GM10847 (cell line): ENCODE results near the gene AMPD3.

Experiments
- POLR2A ChIP-seq: IDR thresholded peaks from 2 replicates; pipeline ENCODE4 v1.6.1; 2011; ENCODE audit not compliant: insufficient read length; ENCODE audit errors: extremely low read depth

The AMPD3 gene

GRCh38 chr11:10426475-10426874, 28.6 kb upstream of the AMPD3 start:
- TF ChIP-seq POLR2A, result no peak

DNA sequence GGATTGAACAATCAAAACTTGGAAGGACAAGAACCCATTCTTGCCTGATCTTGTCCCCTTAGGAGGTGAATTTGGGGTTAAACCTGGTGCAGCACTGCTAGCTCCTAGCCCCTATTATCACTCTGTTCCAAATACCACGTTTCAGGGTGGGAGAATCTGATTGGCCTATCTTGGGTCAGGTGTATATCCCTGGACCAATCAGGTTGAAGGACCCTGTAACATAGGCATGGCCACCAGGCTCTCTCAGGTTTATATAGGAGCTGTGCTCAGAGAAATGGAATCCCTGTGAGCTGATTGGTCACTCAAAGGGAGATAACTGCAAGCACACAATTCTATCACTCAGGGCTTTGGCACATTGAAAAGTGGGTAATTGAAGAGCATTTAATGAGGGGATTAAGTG, 26.6 kb upstream of the AMPD3 start:
- TF ChIP-seq POLR2A, result no peak

DNA sequence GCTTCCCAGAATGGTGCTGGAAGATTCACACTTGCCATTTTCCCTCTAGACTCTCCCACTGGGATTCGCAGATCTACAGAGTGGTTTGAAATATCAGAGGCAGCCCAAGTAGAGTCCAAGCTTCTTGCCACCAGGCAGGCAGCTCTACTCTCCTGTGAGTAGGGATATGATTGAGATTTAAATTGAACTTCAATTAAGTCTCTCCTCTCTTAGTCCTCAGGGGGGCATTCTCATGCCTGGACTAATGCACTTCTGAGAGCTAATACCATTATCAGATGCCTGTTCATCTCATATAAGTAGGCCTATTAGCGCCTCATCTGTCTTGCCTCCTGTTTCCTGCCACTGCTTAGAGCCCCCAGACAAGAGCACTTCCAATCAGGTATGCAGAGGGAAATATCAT, 25.5 kb upstream of the AMPD3 start:
- TF ChIP-seq POLR2A, result no peak

GRCh38 chr11:10432493-10432892, 22.6 kb upstream of the AMPD3 start:
- TF ChIP-seq POLR2A, result no peak

DNA sequence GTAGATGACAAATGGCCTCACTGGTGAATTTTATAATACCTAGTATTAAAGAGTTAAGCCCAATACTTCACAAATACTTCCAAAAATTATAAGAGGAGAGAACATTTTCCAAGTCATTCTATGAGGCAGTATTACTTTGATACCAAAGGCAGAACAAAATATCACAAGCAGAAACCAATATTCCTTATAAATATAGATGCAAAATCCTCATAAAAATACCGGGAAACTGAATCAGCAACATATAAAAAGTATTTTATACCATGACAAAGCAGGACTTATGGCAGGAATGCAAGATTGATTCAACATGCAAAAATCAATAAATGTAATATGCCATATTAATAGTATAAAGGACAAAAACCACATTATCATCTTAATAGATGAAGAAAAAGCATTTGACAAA, 22.1 kb upstream of the AMPD3 start:
- TF ChIP-seq POLR2A, result no peak

GRCh38 chr11:10436224-10436623, 18.8 kb upstream of the AMPD3 start:
- no peak for TF ChIP-seq POLR2A

- no peak for TF ChIP-seq POLR2A
Measured at GRCh38 chr11:10438458-10438857, 16.6 kb upstream of the AMPD3 start.

- no peak for TF ChIP-seq POLR2A
Measured at GRCh38 chr11:10439351-10439750, 15.7 kb upstream of the AMPD3 start.

- TF ChIP-seq POLR2A, result no peak
Measured at GRCh38 chr11:10439924-10440323, 15.1 kb upstream of the AMPD3 start.

GRCh38 chr11:10440401-10440800, 14.7 kb upstream of the AMPD3 start:
- TF ChIP-seq POLR2A, result no peak

- TF ChIP-seq POLR2A, result no peak
Measured at GRCh38 chr11:10441091-10441490, 14.0 kb upstream of the AMPD3 start.

DNA sequence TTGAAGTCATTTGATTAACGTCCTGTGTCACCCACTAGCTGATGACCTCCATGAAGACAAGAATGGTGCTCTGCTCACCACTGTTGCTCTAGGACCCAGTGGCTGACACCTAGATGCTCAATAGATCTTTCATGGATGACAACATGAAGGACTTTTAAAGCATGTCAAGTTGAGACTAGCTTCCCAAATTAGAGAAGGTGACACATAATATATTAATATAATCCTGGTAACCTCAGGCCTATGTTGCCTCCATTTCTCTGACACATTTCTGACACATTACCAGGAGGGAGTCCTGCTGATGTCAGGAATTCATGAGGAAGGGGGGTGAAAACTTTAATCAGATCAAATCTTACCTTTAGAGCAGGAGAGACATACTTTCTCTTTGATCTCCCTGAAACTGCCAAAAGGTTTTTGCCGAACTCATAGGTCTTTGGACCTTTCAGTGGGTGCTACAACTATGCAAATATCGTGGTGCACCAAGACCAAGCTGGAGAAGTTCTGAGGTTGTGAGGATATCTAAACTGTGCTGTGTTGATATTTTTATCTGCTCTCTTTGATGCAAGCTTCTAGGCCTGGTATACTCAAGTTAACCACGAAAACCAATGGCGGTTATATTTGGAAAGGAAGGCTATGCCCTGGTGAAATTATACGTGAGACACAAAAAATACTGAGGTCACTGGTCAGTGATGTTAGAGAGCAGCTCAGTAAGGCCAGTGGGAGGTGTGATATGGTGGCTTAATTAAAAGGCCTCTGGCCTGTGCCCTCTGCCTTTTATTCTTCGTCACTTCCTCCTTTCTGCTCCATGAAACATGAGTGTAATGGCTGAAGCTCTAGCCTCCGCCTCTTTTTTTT, 13.2 kb upstream of the AMPD3 start:
- no peak for TF ChIP-seq POLR2A

DNA sequence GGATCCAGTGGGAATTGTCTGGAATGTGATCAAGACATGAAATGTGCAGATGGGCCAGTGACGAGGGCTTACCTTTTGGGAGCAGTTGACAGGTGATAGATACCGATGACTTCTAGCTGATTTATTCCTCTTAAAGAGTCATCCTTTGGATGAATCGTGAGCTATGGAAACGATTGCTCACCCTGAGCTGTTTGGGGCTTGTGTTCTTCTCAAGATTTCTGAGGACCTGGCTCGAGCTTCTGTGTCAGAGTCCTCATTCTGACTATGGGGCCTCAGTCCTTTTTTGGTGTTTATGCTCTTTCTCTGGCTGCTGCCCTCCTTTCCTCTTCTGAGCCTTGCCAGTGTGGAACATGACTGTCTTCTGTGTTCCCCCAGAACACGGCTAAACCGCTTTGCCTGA, 11.9 kb upstream of the AMPD3 start:
- no peak for TF ChIP-seq POLR2A

GRCh38 chr11:10443721-10444235, 11.3 kb upstream of the AMPD3 start:
- TF ChIP-seq POLR2A, result no peak

DNA sequence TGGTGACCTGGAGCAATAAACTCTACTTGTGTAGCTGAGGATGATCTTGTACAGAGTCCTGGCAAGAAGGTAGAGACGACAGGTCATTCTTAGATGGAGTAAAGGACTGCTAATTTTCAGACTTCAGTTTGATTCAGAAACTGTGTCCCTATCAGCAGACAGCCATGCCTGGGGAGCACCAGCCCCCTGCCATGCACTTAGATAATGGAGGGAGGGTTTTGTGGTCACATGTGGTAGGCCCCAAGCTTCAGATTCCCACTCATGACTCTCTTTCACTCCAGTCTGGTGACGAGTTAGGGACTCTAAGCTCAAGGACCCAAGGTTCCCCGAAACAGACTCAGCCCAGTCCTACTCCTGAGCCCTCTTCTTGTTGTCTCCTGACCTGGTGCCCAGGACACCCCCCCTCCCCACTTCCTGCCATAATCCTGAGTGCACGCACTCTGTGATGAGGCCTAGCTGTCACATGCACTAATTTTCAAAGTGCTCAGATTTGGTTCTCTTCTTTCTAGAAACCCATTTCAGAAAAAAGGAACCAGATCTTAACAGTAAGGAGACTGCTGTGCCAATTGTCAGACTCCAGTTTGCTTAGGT, 10.2 kb upstream of the AMPD3 start:
- TF ChIP-seq POLR2A, result no peak

DNA sequence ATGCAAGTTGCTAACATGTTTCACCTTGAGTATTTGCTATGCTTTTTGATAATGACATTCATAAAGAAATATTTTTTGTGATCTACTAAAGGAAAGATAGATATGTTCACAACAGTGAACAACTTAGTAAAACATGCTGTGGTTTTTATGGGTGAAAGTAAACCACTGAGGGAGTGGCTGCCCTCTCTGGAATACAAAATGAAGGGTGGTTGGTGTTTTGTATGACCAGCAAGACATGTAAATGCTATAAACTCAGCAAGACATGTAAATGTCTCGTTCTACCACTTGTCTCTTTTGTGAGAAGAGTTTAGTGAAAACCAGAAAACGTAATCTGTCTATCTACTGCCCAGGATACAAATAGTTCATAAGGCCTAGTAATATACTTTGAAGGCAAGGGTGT, 7.6 kb upstream of the AMPD3 start:
- no peak for TF ChIP-seq POLR2A
